IMR-90 (cell line): ENCODE measurements around the gene DPRX. TPM values are rescaled to one million over a fixed set of nuclear protein-coding genes. Genes with fewer than 3 reads are reported as not detected.

ENCODE experiments used
- ATAC-seq: fragments of 200-7000 bp; cut with Tn5 transposase; 2 replicates; pipeline ENCODE4 v1.9.1; 2020; ENCODE audit warnings: low read depth, mild to moderate bottlenecking, moderate library complexity
- BruUV-seq: library from RNA; stranded (reverse); fragments of 400-500 nt; replicated peaks from 2 replicates; lab custom pipeline; 2021; lab: Mats Ljungman, UMichigan
- CTCF ChIA-PET: fragments of 300-600 bp; formaldehyde crosslinking; extraction: SDS; loops from one replicate; lab custom pipeline; 2021; ENCODE audit warnings: antibody characterized with exemption; lab: Yijun Ruan, JAX
- POLR2A ChIA-PET: fragments of 300-600 bp; sonication (Branson Sonifier 250); formaldehyde crosslinking; loops from one replicate; lab custom pipeline; 2022; ENCODE audit warnings: antibody characterized with exemption; ENCODE audit not compliant: unreplicated experiment; lab: Charles Lee
- DNase-seq: peaks from one replicate; pipeline ENCODE4 v3.0.0; 2013
- H2AFZ ChIP-seq: replicated peaks from 2 replicates; pipeline ENCODE3; 2013; ENCODE audit warnings: low read length, mild to moderate bottlenecking; ENCODE audit not compliant: poor library complexity
- H2AK5ac ChIP-seq: 2 replicates; pipeline ENCODE4 v1.6.1; 2013; ENCODE audit warnings: low read depth, low read length, inconsistent platforms
- H2AK9ac ChIP-seq: replicated peaks from 2 replicates; pipeline ENCODE3; 2013; ENCODE audit warnings: mild to moderate bottlenecking, low read depth, low read length, moderate library complexity; ENCODE audit not compliant: poor library complexity
- H2BK120ac ChIP-seq: 2 replicates; pipeline ENCODE4 v1.6.1; 2013; ENCODE audit warnings: low read depth, low read length, inconsistent platforms
- H2BK15ac ChIP-seq: 3 replicates; pipeline ENCODE4 v1.6.1; 2013; ENCODE audit warnings: low read depth, low read length, inconsistent platforms
- H2BK20ac ChIP-seq: 2 replicates; pipeline ENCODE4 v1.6.1; 2013; ENCODE audit warnings: low read depth, mild to moderate bottlenecking, inconsistent platforms, low read length, moderate library complexity
- H2BK5ac ChIP-seq: 2 replicates; pipeline ENCODE4 v1.6.1; 2013; ENCODE audit warnings: mild to moderate bottlenecking, low read depth, low read length, inconsistent platforms; ENCODE audit not compliant: poor library complexity, severe bottlenecking
- H3K14ac ChIP-seq: replicated peaks from 2 replicates; pipeline ENCODE4 v1.6.1; 2013; ENCODE audit warnings: low read depth, low read length, inconsistent platforms
- H3K18ac ChIP-seq: 2 replicates; pipeline ENCODE4 v1.6.1; 2013; ENCODE audit warnings: low read depth, low read length, control low read depth
- H3K23ac ChIP-seq: 2 replicates; pipeline ENCODE4 v1.6.1; 2013; ENCODE audit warnings: low read depth, low read length, inconsistent platforms
- H3K27ac ChIP-seq: 2 replicates; pipeline ENCODE4 v1.5.1; 2013; ENCODE audit warnings: mild to moderate bottlenecking, control low read depth, low read length; ENCODE audit not compliant: insufficient read depth
- H3K27me3 ChIP-seq: 2 replicates; pipeline ENCODE4 v1.6.1; 2013; ENCODE audit warnings: low read length; ENCODE audit not compliant: control insufficient read depth, insufficient read depth
- H3K36me3 ChIP-seq: 2 replicates; pipeline ENCODE4 v1.6.1; 2013; ENCODE audit warnings: low read length, mixed read lengths; ENCODE audit not compliant: control insufficient read depth, insufficient read depth
- H3K4ac ChIP-seq: 2 replicates; pipeline ENCODE4 v1.6.1; 2013; ENCODE audit warnings: low read depth, low read length, inconsistent platforms
- H3K4me1 ChIP-seq: 2 replicates; pipeline ENCODE4 v1.6.1; 2013; ENCODE audit warnings: low read length, mixed read lengths; ENCODE audit not compliant: control insufficient read depth, insufficient read depth
- H3K4me2 ChIP-seq: 2 replicates; pipeline ENCODE4 v1.6.1; 2013; ENCODE audit warnings: low read depth, mild to moderate bottlenecking, control low read depth, low read length, moderate library complexity
- H3K4me3 ChIP-seq: 2 replicates; pipeline ENCODE4 v1.5.1; 2013; ENCODE audit warnings: low read depth, mild to moderate bottlenecking, control low read depth, low read length, moderate library complexity; ENCODE audit not compliant: insufficient read depth
- H3K56ac ChIP-seq: 2 replicates; pipeline ENCODE4 v1.6.1; 2013; ENCODE audit warnings: low read length, inconsistent platforms; ENCODE audit not compliant: insufficient read depth; ENCODE audit errors: extremely low read depth
- H3K79me1 ChIP-seq, 2 experiments: 2 replicates each; pipeline ENCODE4 v1.6.1; 2013; ENCODE audit warnings: low read length in 2 of 2, inconsistent platforms in 1 of 2, low read depth in 1 of 2
- H3K9ac ChIP-seq: 2 replicates; pipeline ENCODE4 v1.6.1; 2013; ENCODE audit warnings: low read depth, low read length, control low read depth
- H3K9me1 ChIP-seq: 2 replicates; pipeline ENCODE4 v1.6.1; 2013; ENCODE audit warnings: low read length, inconsistent platforms; ENCODE audit not compliant: insufficient read depth
- H3K9me3 ChIP-seq: 2 replicates; pipeline ENCODE4 v1.6.1; 2013; ENCODE audit warnings: low read length; ENCODE audit not compliant: control insufficient read depth, insufficient read depth
- H4K20me1 ChIP-seq: 2 replicates; pipeline ENCODE4 v1.6.1; 2013; ENCODE audit warnings: low read length, inconsistent platforms; ENCODE audit not compliant: insufficient read depth
- H4K5ac ChIP-seq: 2 replicates; pipeline ENCODE4 v1.6.1; 2013; ENCODE audit warnings: mild to moderate bottlenecking, low read depth, low read length, control low read depth
- H4K8ac ChIP-seq, 2 experiments: 2 replicates each; pipeline ENCODE4 v1.6.1; 2013; ENCODE audit warnings: low read depth in 2 of 2, low read length in 2 of 2, control low read depth in 1 of 2, inconsistent platforms in 1 of 2
- H4K91ac ChIP-seq: 2 replicates; pipeline ENCODE4 v1.6.1; 2013; ENCODE audit warnings: low read depth, low read length, inconsistent platforms; ENCODE audit not compliant: insufficient read depth
- RAD21 ChIP-seq: IDR thresholded peaks from 2 replicates; pipeline ENCODE4 v1.6.1; 2012; ENCODE audit warnings: low read length, improper control_type of control experiment
- WGBS, 2 experiments: methylation state at CpG; one replicate each; pipeline versions ENCODE4 v1.1.5 to v1.1.7; 2013; ENCODE audit warnings: missing lambda C conversion rate in 2 of 2; ENCODE audit not compliant: insufficient read length in 1 of 2; ENCODE audit errors: extremely low coverage in 2 of 2; 5-methylcytosine and 5-hydroxymethylcytosine counted together
- dilution Hi-C: fragments of 300-500 bp; cut with HindIII; formaldehyde crosslinking; loops from one replicate; pipeline ENCODE4 v1.14.3; 2018; ENCODE audit warnings: low sequenced_read_pairs; ENCODE audit not compliant: unreplicated experiment
- in situ Hi-C: fragments of 300-500 bp; cut with MboI; formaldehyde crosslinking; loops from 3 replicates; pipeline ENCODE4 v1.14.3; 2019; ENCODE audit warnings: low sequenced_read_pairs, inconsistent platforms, mixed read lengths
- intact Hi-C: fragments of 100-400 bp; cut with micrococcal nuclease; formaldehyde crosslinking; loops from 2 replicates; pipeline ENCODE4 v1.10.0; 2022
- polyA plus RNA-seq, 3 experiments: library from polyadenylated mRNA; depleted of rRNA; stranded (reverse); fragments of >200 nt; gene quantifications; 2 replicates each; pipeline ENCODE4 v1.2.3, GENCODE V29; 2012; ENCODE audit warnings: low replicate concordance in 1 of 3
- total RNA-seq: library from RNA; depleted of rRNA; stranded (reverse); fragments of >200 nt; gene quantifications from 2 replicates; pipeline ENCODE4 v1.2.3, GENCODE V29; 2012
- TF ChIP-seq, protein P1 (sequence below): fragments of 150-350 bp; IDR thresholded peaks from 2 replicates; pipeline ENCODE4 v1.6.1; 2016; ENCODE audit warnings: low read depth, mild to moderate bottlenecking, low read length, moderate library complexity, borderline replicate concordance

DPRX gene
- total and polyA plus RNA-seq, 2 of the 4 experiments (the other 2 are of a cell fraction), result not detected

DNA sequence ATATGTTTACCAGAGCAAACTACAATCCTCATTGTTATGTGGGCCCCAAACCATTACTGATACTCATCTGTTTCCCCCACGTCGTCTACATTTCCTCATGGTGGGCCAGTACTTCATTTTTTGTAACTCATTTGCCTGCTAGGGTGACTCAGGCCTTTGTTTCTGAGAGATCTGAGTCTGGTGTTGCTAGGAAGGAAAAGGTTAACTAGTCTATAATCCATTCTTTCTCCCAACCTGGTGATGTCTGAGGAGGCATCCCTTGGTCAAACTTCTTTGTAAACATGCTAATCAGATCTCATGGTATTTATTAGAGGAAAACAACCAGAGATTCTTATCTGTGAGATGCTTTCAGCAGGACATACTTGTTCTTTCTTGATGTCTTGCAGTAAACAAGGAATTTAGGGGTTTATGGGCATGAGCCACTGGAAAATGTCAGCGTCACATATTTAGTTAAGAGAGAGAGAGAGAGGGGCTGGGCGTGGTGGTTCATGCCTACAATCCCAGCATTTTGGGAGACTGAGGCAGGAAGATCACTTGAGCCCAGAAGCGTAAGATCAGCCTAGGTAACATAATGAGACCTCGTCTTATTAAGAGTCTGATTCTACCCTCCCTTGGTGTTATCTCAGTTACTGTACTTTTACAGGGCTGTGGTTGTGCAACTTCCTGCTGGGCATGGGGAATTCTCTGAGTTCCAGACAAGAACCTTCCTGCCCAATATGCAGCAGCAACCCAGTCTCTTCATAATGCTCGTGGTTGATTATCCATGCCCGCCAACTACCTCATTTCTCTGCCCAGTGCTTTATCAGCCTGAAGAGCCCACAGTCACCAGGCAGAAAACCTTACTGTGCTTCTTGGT, 9.7 kb upstream of the DPRX start:
- no peak overlapping the region for H4K5ac ChIP-seq
- no peak overlapping the region for H2AFZ ChIP-seq
- no peaks in the 10 kb centered on the region for H3K4me1 ChIP-seq
- no peak overlapping the region for H2AK5ac ChIP-seq
- dilution Hi-C loops (no loop called here), in situ Hi-C loops (no loop called here), intact Hi-C loops (no loop called here)
- H2BK5ac ChIP-seq, result no peak overlapping the region
- no peak overlapping the region for H3K56ac ChIP-seq
- H3K27me3 ChIP-seq, result no peaks in the 10 kb centered on the region
- no peak overlapping the region for H4K8ac ChIP-seq
- no peaks in the 10 kb centered on the region for H4K20me1 ChIP-seq
- H3K4ac ChIP-seq, result no peak overlapping the region
- H3K36me3 ChIP-seq, result no peaks in the 10 kb centered on the region
- ChIA-PET POLR2A (no interaction called here), CTCF (no interaction called here)
- H2BK120ac ChIP-seq, result no peak overlapping the region
- WGBS, 2 experiments, result 86% methylated on average over 1 of the region's 8 CpGs; no CpG with 5 or more reads in 1 of the 2 experiments
- no peak overlapping the region for H2BK15ac ChIP-seq
- no peak overlapping the region for H3K9ac ChIP-seq
- H3K27ac ChIP-seq, result no peak overlapping the region
- no peak overlapping the region for H3K4me2 ChIP-seq
- no TSS peak for BruUV-seq
- H2AK9ac ChIP-seq, result no peak overlapping the region
- no peaks in the 10 kb centered on the region for H3K79me1 ChIP-seq
- H4K91ac ChIP-seq, result no peak overlapping the region
- no peaks in the 10 kb centered on the region for H3K9me1 ChIP-seq
- H3K18ac ChIP-seq, result no peak overlapping the region
- no peak overlapping the region for H3K4me3 ChIP-seq
- ATAC-seq (no peak), DNase-seq (no peak)
- no peak overlapping the region for H2BK20ac ChIP-seq
- H3K9me3 ChIP-seq, result peaks cover 19% of the 10 kb centered on the region
- H3K14ac ChIP-seq, result no peak overlapping the region
- no peak for TF ChIP-seq RAD21
- TF ChIP-seq, protein P1, sequence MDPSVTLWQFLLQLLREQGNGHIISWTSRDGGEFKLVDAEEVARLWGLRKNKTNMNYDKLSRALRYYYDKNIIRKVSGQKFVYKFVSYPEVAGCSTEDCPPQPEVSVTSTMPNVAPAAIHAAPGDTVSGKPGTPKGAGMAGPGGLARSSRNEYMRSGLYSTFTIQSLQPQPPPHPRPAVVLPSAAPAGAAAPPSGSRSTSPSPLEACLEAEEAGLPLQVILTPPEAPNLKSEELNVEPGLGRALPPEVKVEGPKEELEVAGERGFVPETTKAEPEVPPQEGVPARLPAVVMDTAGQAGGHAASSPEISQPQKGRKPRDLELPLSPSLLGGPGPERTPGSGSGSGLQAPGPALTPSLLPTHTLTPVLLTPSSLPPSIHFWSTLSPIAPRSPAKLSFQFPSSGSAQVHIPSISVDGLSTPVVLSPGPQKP, result no peak
- H3K23ac ChIP-seq, result no peak overlapping the region
